ENCODE measurements around the gene CASZ1.

- TF ChIP-seq POLR2AphosphoS5 (IDR thresholded peaks at IDR 0.05) (no peak), CTCF (IDR thresholded peaks at IDR 0.05) (no peak)
These were observed 7.2 kb downstream of the CASZ1 start for GRCh38 chr1:10789047-10789791.
